GM12865 (cell line): ENCODE data around the gene NAA16.
A peak's percentile ranks its signal among the peaks of the same experiment; 100 is the strongest.

Source experiments
- DNase-seq: peaks from one replicate; pipeline ENCODE4 v3.0.0; 2010; ENCODE audit warnings: low read depth
- H3K4me3 ChIP-seq: 2 replicates; pipeline ENCODE4 v1.5.1; 2011; ENCODE audit warnings: mild to moderate bottlenecking, low read depth, low read length, control low read depth
- CTCF ChIP-seq: IDR thresholded peaks from 2 replicates; pipeline ENCODE4 v1.5.1; 2011; ENCODE audit warnings: low read length, control low read depth, low read depth, inconsistent platforms; ENCODE audit not compliant: insufficient read depth; ENCODE audit errors: missing control alignments

Gene NAA16

DNA sequence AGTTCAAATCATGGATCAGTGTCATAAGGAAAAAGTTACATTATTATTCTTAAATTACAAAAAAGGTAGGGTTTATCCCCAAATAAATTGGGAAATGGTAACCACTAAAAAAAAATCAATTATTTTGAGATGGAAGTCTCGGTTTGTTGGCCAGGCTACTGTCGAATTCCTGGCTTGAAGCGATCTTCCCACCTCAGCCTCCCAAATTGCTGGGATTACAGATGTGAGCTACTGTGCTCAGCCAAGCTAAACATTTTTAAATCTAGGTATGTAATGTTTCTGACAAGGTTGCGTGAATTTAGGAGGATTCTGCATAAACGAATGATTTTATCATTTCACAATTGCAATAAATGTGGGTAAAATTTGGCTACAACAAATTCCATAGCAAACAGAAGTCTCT lies 2.0 kb downstream of the NAA16 start:
- peak overlapping the region; percentile 93 for H3K4me3 ChIP-seq
- no peak for TF ChIP-seq CTCF
- DNase-seq = no peak

- H3K4me3 ChIP-seq = no peak overlapping the region
- no peak for TF ChIP-seq CTCF
- DNase-seq = no peak
Observed at GRCh38 chr13:41313659-41314197, 2.7 kb downstream of the NAA16 start.

GRCh38 chr13:41315443-41316047 lies 4.5 kb downstream of the NAA16 start:
- no peak overlapping the region for H3K4me3 ChIP-seq
- TF ChIP-seq CTCF = no peak
- peak; percentile 33 for DNase-seq

DNA sequence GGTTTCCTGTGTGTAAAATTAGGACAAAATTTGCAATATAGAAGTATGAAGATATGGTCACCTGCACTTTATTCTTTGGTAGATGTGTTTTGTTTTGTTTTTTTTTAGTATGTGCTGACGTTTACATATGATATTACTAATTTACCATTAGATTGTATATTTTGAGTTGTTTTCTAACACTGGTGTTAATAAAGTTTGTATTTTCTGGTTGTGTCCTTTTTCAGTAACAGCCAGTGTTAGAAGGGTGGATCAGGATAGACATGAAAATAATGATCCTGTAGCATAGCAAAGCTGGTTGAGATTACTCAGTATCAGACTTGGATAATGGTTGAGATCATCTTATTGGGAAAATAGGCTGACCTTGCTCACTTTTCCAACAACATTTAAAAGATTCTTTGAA lies 6.2 kb downstream of the NAA16 start:
- H3K4me3 ChIP-seq = no peak overlapping the region
- DNase-seq = no peak
- TF ChIP-seq CTCF = no peak

- no peak overlapping the region for H3K4me3 ChIP-seq
- no peak for TF ChIP-seq CTCF
- DNase-seq = no peak
Observed at GRCh38 chr13:41325752-41326151, 14.7 kb downstream of the NAA16 start.

DNA sequence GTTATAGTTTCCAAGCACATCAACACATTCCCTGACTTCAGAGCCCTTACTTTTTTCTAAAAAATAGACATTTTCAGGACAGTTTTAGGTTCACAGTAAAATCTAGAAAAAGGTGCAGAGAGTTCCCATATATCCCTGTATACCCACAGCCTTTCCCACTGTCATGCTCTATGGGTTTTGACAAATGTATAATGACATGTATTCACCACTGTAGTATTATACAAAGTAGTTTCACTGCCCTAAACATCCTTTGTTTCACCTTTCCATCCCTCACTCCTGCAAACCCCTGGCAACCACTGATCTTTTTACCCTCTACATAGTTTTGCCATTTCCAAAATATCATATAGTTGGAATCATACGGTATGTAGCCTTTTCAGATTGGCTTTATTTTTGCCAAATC lies 15.6 kb downstream of the NAA16 start:
- no peak for DNase-seq
- H3K4me3 ChIP-seq = no peak overlapping the region
- no peak for TF ChIP-seq CTCF
